ENCODE measurements around the gene ZFPM1. TPM values are rescaled to one million over a fixed set of nuclear protein-coding genes. Genes with fewer than 3 reads are reported as not detected.
"Not testable (repeated sequence)": the region's sequence is repeated elsewhere in the genome, so short reads cannot be mapped to it uniquely, and the experiment has no call there.

ZFPM1 gene
- 10 to 100 TPM; 14.3 to 14.7 TPM for total RNA-seq

- POLR2A ChIA-PET: interaction anchor here (1.4 kb wide), 1 partner anchor 23 kb away, joined by 9 read pairs; no protein-coding TSS in a partner anchor
Measured at GRCh38 chr16:88453217-88453531, at the start of gene ZFPM1. TSS of gene ZFPM1 (plus strand) at chr16:88453280. CDS start at chr16:88453639, 359 bp downstream.

GRCh38 chr16:88403794-88404581, 49.1 kb upstream of the ZFPM1 start:
- CTCF ChIA-PET: no interaction called here

More at GRCh38 chr16:88453217-88453531, at the start of gene ZFPM1:
- CTCF ChIA-PET: no interaction called here

GRCh38 chr16:88404769-88405168, 48.3 kb upstream of the ZFPM1 start:
- CTCF ChIA-PET: no interaction called here

More at GRCh38 chr16:88403794-88404581, 49.1 kb upstream of the ZFPM1 start:
- POLR2A ChIA-PET: no interaction called here

GRCh38 chr16:88405216-88406060, 47.6 kb upstream of the ZFPM1 start:
- ChIA-PET POLR2A (no interaction called here), CTCF (no interaction called here)

More at GRCh38 chr16:88404769-88405168, 48.3 kb upstream of the ZFPM1 start:
- POLR2A ChIA-PET: no interaction called here

GRCh38 chr16:88406096-88407041, 46.7 kb upstream of the ZFPM1 start:
- ChIA-PET POLR2A (no interaction called here), CTCF (no interaction called here)

- POLR2A ChIA-PET: no interaction called here
- CTCF ChIA-PET: no interaction called here
Measured at GRCh38 chr16:88407042-88407420, 46.0 kb upstream of the ZFPM1 start.

- ChIA-PET CTCF (no interaction called here), POLR2A (no interaction called here)
Measured at GRCh38 chr16:88407807-88408206, 45.3 kb upstream of the ZFPM1 start.

- ChIA-PET POLR2A (no interaction called here), CTCF (no interaction called here)
Measured at GRCh38 chr16:88408561-88409142, 44.4 kb upstream of the ZFPM1 start.

GRCh38 chr16:88409296-88410065, 43.6 kb upstream of the ZFPM1 start:
- POLR2A ChIA-PET: no interaction called here
- CTCF ChIA-PET: no interaction called here

- POLR2A ChIA-PET, CTCF ChIA-PET: not testable (repeated sequence)
Measured at GRCh38 chr16:88410297-88410968, 42.6 kb upstream of the ZFPM1 start.

- ChIA-PET CTCF (no interaction called here), POLR2A (no interaction called here)
Measured at GRCh38 chr16:88411951-88412576, 41.0 kb upstream of the ZFPM1 start.

GRCh38 chr16:88412766-88413165, 40.3 kb upstream of the ZFPM1 start:
- CTCF ChIA-PET: no interaction called here
- POLR2A ChIA-PET: no interaction called here

GRCh38 chr16:88413231-88413630, 39.8 kb upstream of the ZFPM1 start:
- ChIA-PET CTCF (no interaction called here), POLR2A (no interaction called here)

- POLR2A ChIA-PET: no interaction called here
- CTCF ChIA-PET: no interaction called here
Measured at GRCh38 chr16:88413631-88414030, 39.4 kb upstream of the ZFPM1 start.

- ChIA-PET POLR2A (no interaction called here), CTCF (no interaction called here)
Measured at GRCh38 chr16:88414521-88415380, 38.3 kb upstream of the ZFPM1 start.

- CTCF ChIA-PET: no interaction called here
- POLR2A ChIA-PET: no interaction called here
Measured at GRCh38 chr16:88415381-88415705, 37.7 kb upstream of the ZFPM1 start.

GRCh38 chr16:88415713-88416323, 37.3 kb upstream of the ZFPM1 start:
- ChIA-PET CTCF (no interaction called here), POLR2A (no interaction called here)
